ENCODE data around the gene AVPI1. TPM values are rescaled to one million over a fixed set of nuclear protein-coding genes. Genes with fewer than 3 reads are reported as not detected.

The AVPI1 gene
- total and polyA plus RNA-seq, 12 donors: 5.3 to 41.0 (median 9.1) TPM

DNA sequence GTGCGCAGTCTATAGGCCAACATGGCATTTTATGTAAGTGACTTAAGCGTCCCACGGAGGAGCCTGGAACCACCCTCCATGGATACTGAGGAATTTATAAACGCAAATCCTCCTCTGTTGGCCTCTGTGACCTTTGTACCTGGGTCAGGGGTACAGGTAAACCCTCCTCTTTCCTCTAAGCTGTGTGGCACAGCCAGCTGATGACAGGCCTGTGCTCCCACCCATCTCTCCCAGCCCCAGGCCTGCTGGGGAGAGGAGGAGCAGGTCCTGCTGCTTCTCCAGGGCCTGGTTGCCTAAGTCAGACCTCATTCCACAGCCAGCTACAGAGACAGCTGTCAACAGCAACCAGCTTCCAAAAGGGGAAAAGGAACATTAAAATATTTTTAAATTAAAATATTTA, 5.0 kb downstream of the AVPI1 start:
- WGBS, 2 donors: 85 to 91% methylated on average over 4 of the region's 4 CpGs
- Histone ChIP-seq H3K4me3 (no peak overlapping the region), H3K36me3 (peaks cover 0 to 25% (median 8%) of the 10 kb centered on the region in 9 donors), H3K9me3 (no peaks in the 10 kb centered on the region), H3K27ac (no peak overlapping the region), H3K27me3 (no peaks in the 10 kb centered on the region), H3K4me1 (peaks cover 6 to 48% (median 32%) of the 10 kb centered on the region in 9 donors)
- ATAC-seq: no peak
- no peak for DNase-seq
- intact Hi-C loops (cut with DNase I): no loop called here
- TF ChIP-seq, protein P1, sequence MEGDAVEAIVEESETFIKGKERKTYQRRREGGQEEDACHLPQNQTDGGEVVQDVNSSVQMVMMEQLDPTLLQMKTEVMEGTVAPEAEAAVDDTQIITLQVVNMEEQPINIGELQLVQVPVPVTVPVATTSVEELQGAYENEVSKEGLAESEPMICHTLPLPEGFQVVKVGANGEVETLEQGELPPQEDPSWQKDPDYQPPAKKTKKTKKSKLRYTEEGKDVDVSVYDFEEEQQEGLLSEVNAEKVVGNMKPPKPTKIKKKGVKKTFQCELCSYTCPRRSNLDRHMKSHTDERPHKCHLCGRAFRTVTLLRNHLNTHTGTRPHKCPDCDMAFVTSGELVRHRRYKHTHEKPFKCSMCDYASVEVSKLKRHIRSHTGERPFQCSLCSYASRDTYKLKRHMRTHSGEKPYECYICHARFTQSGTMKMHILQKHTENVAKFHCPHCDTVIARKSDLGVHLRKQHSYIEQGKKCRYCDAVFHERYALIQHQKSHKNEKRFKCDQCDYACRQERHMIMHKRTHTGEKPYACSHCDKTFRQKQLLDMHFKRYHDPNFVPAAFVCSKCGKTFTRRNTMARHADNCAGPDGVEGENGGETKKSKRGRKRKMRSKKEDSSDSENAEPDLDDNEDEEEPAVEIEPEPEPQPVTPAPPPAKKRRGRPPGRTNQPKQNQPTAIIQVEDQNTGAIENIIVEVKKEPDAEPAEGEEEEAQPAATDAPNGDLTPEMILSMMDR (IDR thresholded peaks at IDR 0.05): no peak

- Histone ChIP-seq H3K36me3 (peaks cover 0 to 48% (median 27%) of the 10 kb centered on the region in 9 donors), H3K27me3 (no peaks in the 10 kb centered on the region), H3K9me3 (no peaks in the 10 kb centered on the region), H3K4me3 (no peak overlapping the region), H3K27ac (no peak overlapping the region), H3K4me1 (peaks cover 0 to 29% (median 12%) of the 10 kb centered on the region in 9 donors)
- TF ChIP-seq, protein P1 (IDR thresholded peaks at IDR 0.05): no peak
- WGBS, 2 donors: 92 to 95% methylated on average over 16 of the region's 16 CpGs
- ATAC-seq: no peak
- intact Hi-C loops (cut with DNase I): loop anchor here in 5 of 10 donors (5.0 kb wide), 1 partner anchor 53 kb away; no protein-coding TSS in a partner anchor
- no peak for DNase-seq
Measured at GRCh38 chr10:97679594-97679993, 7.4 kb downstream of the AVPI1 start.

- no peak for DNase-seq
- Histone ChIP-seq H3K4me1 (peaks cover 0 to 21% (median 0%) of the 10 kb centered on the region in 9 donors), H3K36me3 (peaks cover 0 to 74% (median 39%) of the 10 kb centered on the region in 9 donors), H3K27ac (no peak overlapping the region), H3K4me3 (no peak overlapping the region), H3K27me3 (no peaks in the 10 kb centered on the region), H3K9me3 (no peaks in the 10 kb centered on the region)
- TF ChIP-seq, protein P1 (IDR thresholded peaks at IDR 0.05): peak; percentile 80 to 94 (median 89)
- 90% methylated on average over 2 of the region's 2 CpGs for WGBS, 2 donors
- ATAC-seq: peak in 7 of 8 donors; percentile 61 to 78 (median 68)
- intact Hi-C loops (cut with DNase I): loop anchor here in 9 of 10 donors (1.0 to 5.0 kb wide), 3 partner anchors 54 to 55 kb away; no protein-coding TSS in a partner anchor
Measured at GRCh38 chr10:97676770-97677581, 10.1 kb downstream of the AVPI1 start.

DNA sequence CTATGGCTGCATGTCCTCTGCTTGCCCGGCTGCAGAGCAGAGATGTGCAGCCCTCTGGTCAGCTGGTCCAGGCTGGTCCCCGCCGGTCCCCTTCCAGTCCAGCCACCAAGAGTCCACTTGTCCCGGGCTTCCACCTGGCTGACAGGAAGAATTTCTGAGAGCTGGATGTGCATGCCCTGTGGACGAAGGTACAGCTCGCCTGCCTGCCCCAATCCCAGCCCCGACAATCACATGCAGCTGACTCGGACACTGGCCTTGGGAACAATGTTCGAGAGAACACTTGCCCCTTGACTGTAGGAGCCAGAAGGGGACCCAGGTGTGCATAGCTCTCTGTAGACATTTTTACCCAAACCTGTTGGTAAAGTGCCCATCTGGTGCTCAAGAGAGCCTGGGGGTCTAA, 11.8 kb downstream of the AVPI1 start:
- peak in 1 of 8 donors; percentile 6 for ATAC-seq
- peak overlapping the region in 1 of 10 donors; percentile 66 for H3K27ac ChIP-seq
- no peaks in the 10 kb centered on the region for H3K9me3 ChIP-seq
- no peaks in the 10 kb centered on the region for H3K27me3 ChIP-seq
- H3K4me3 ChIP-seq: no peak overlapping the region
- peaks cover 0 to 90% (median 39%) of the 10 kb centered on the region in 9 donors for H3K36me3 ChIP-seq
- WGBS, 2 donors: 89 to 91% methylated on average over 9 of the region's 9 CpGs
- peaks cover 0 to 21% (median 0%) of the 10 kb centered on the region in 9 donors for H3K4me1 ChIP-seq
- intact Hi-C loops (cut with DNase I): loop anchor here in 5 of 10 donors (5.0 kb wide), 1 partner anchor 57 kb away; no protein-coding TSS in a partner anchor
- TF ChIP-seq, protein P1 (IDR thresholded peaks at IDR 0.05): no peak
- no peak for DNase-seq
